Activated CD8-positive, alpha-beta T cell treated with anti-CD3 and anti-CD28 coated beads for 36 hours (primary cell): ENCODE results near the gene ADGRG2. TPM values are rescaled to one million over a fixed set of nuclear protein-coding genes. Genes with fewer than 3 reads are reported as not detected.
"Not testable (repeated sequence)": the region's sequence is repeated elsewhere in the genome, so short reads cannot be mapped to it uniquely, and the experiment has no call there.

Source experiments
- ATAC-seq: fragments of 200-7000 bp; cut with Tn5 transposase; one replicate; pipeline ENCODE4 v1.10.0; 2021; ENCODE audit warnings: mild to moderate bottlenecking, moderate library complexity
- CTCF ChIA-PET: fragments of 350-600 bp; sonication (Branson Sonifier 250); formaldehyde crosslinking; loops from one replicate; lab custom pipeline; 2021; ENCODE audit warnings: antibody characterized with exemption; lab: Charles Lee
- POLR2A ChIA-PET: fragments of 350-600 bp; sonication (Branson Sonifier 250); formaldehyde crosslinking; loops from one replicate; lab custom pipeline; 2021; ENCODE audit warnings: antibody characterized with exemption; lab: Charles Lee
- DNase-seq: peaks from one replicate; pipeline ENCODE4 v3.0.0-alpha.2; 2020
- H3K27ac Mint-ChIP-seq: one replicate; pipeline ENCODE4 v1.8.0; 2021; ENCODE audit warnings: mild to moderate bottlenecking, mixed read lengths
- H3K27me3 Mint-ChIP-seq: one replicate; pipeline ENCODE4 v1.8.0; 2021; ENCODE audit warnings: mixed read lengths
- H3K36me3 Mint-ChIP-seq: one replicate; pipeline ENCODE4 v1.8.0; 2021; ENCODE audit warnings: low read depth, mixed read lengths
- H3K4me1 Mint-ChIP-seq: one replicate; pipeline ENCODE4 v1.8.0; 2021; ENCODE audit warnings: low read depth, mixed read lengths
- H3K4me3 Mint-ChIP-seq: one replicate; pipeline ENCODE4 v1.8.0; 2021; ENCODE audit warnings: mild to moderate bottlenecking, moderate library complexity, mixed read lengths
- H3K9me3 Mint-ChIP-seq: one replicate; pipeline ENCODE4 v1.8.0; 2021; ENCODE audit warnings: mixed read lengths
- CTCF ChIP-seq: fragments of 200-600 bp; IDR thresholded peaks from one replicate; pipeline ENCODE4 v1.8.0; 2022; ENCODE audit warnings: antibody characterized with exemption, mild to moderate bottlenecking
- intact Hi-C: fragments of 100-400 bp; cut with micrococcal nuclease; formaldehyde crosslinking; loops from one replicate; pipeline ENCODE4 v1.10.0; 2022
- total RNA-seq, 2 experiments: library from RNA; stranded (reverse); gene quantifications; one replicate each; pipeline ENCODE4 v1.2.3, GENCODE V29; 2021

ADGRG2 gene
- total RNA-seq, 2 experiments from 2014 or later, result not detected

GRCh38 chrX:19017271-19017670 lies 105.0 kb downstream of the ADGRG2 start:
- no peaks in the 10 kb centered on the region for H3K9me3 Mint-ChIP-seq
- H3K36me3 Mint-ChIP-seq, result no peaks in the 10 kb centered on the region
- ATAC-seq, result no peak
- no peak for TF ChIP-seq CTCF
- POLR2A ChIA-PET, result no interaction called here
- H3K4me3 Mint-ChIP-seq, result no peak overlapping the region
- intact Hi-C loops, result no loop called here
- H3K27ac Mint-ChIP-seq, result no peak overlapping the region
- no peak for DNase-seq
- H3K4me1 Mint-ChIP-seq, result no peaks in the 10 kb centered on the region
- H3K27me3 Mint-ChIP-seq, result no peaks in the 10 kb centered on the region
- CTCF ChIA-PET, result interaction anchor here (1.4 kb wide), 1 partner anchor 317 kb away, joined by 4 read pairs; no protein-coding TSS in a partner anchor

- POLR2A ChIA-PET, intact Hi-C loops, H3K36me3 Mint-ChIP-seq, H3K27ac Mint-ChIP-seq, DNase-seq, H3K4me3 Mint-ChIP-seq, CTCF ChIA-PET, ATAC-seq, H3K9me3 Mint-ChIP-seq, H3K27me3 Mint-ChIP-seq, H3K4me1 Mint-ChIP-seq: not testable (repeated sequence)
These were observed 105.7 kb downstream of the ADGRG2 start for GRCh38 chrX:19016614-19017013.

GRCh38 chrX:19007868-19008267 lies 114.4 kb downstream of the ADGRG2 start:
- Mint-ChIP-seq H3K27ac (no peak overlapping the region), H3K9me3 (no peaks in the 10 kb centered on the region), H3K36me3 (no peaks in the 10 kb centered on the region), H3K27me3 (no peaks in the 10 kb centered on the region), H3K4me1 (no peaks in the 10 kb centered on the region), H3K4me3 (no peak overlapping the region)
- ChIA-PET CTCF (no interaction called here), POLR2A (no interaction called here)
- no peak for TF ChIP-seq CTCF
- no peak for ATAC-seq
- intact Hi-C loops, result no loop called here
- DNase-seq, result no peak

DNA sequence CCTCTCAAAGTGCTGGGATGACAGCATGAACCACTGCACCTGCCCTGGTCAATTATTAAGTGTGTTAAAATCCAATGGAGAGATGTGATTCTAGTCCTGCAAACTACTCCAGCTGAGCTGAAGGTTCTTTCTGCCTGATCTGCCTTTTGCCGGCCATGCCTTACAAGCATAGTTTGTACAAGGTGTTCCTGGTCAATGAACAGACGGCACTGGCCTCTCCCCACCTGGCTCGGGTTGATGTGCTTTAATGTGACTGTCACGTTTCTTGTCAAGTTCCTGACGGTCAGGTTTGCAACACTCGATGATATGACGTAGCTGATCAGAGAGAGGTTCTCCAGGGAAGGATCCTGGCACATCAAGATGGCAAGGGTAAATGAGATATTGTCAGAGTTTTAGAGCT lies 115.3 kb downstream of the ADGRG2 start:
- Mint-ChIP-seq H3K4me1 (no peaks in the 10 kb centered on the region), H3K9me3 (no peaks in the 10 kb centered on the region), H3K27me3 (no peaks in the 10 kb centered on the region), H3K36me3 (no peaks in the 10 kb centered on the region), H3K27ac (no peak overlapping the region), H3K4me3 (no peak overlapping the region)
- no peak for TF ChIP-seq CTCF
- POLR2A ChIA-PET, result no interaction called here
- no peak for ATAC-seq
- CTCF ChIA-PET, result no interaction called here
- no peak for DNase-seq
- intact Hi-C loops, result no loop called here

GRCh38 chrX:19005909-19006308 lies 116.4 kb downstream of the ADGRG2 start:
- Mint-ChIP-seq H3K4me1 (no peaks in the 10 kb centered on the region), H3K9me3 (no peaks in the 10 kb centered on the region), H3K4me3 (no peak overlapping the region), H3K36me3 (no peaks in the 10 kb centered on the region), H3K27ac (no peak overlapping the region), H3K27me3 (no peaks in the 10 kb centered on the region)
- ATAC-seq (no peak), DNase-seq (no peak)
- intact Hi-C loops, result no loop called here
- no peak for TF ChIP-seq CTCF
- ChIA-PET POLR2A (no interaction called here), CTCF (no interaction called here)

DNA sequence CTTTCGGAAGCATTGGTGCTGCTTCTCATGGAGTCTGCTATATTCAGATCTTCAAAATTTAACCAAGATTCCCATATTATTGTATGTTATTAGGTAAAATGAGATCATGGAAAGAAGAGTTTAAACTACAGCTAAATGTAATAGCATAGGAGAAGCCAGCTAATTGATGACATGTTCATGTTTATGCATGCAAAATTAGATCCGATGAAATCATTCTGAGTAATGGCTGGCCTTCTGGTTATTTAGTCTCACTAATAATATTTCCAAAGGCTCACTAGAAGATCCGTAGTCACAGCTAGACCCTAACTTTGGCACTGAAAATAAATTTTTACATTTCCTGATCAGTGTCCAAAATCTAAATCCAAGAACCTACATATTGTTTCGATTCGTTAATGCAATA lies 118.5 kb downstream of the ADGRG2 start:
- no peak for ATAC-seq
- ChIA-PET CTCF (no interaction called here), POLR2A (no interaction called here)
- DNase-seq, result no peak
- Mint-ChIP-seq H3K27ac (no peak overlapping the region), H3K4me1 (no peaks in the 10 kb centered on the region), H3K36me3 (no peaks in the 10 kb centered on the region), H3K27me3 (no peaks in the 10 kb centered on the region), H3K9me3 (no peaks in the 10 kb centered on the region), H3K4me3 (no peak overlapping the region)
- no peak for TF ChIP-seq CTCF
- intact Hi-C loops, result no loop called here
